ENCODE measurements around the gene GDPD3. TPM values are rescaled to one million over a fixed set of nuclear protein-coding genes. Genes with fewer than 3 reads are reported as not detected.

GDPD3 gene
- total RNA-seq, 2 donors from 2014 or later, result 0.91 to 2.4 TPM

DNA sequence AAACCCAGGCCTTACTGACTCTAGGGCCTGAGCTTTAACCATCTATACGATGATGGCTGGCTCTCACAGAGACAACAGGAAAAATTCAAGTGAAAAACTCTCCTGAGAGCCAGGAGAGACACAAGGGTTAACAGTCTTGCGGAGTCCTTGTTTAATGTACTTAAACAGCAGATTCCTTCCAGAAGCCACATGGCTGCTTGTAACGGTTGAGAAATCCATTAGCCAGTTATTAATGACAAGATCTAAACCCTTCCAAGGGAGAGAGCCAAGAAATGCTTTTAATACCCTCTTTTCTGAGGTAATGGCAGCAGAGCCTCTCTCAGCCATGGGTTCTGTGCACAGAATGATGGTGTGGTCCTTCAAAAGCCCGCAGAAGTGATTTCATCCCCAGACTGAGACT is 53.0 kb downstream of the GDPD3 start:
- DNase-seq (ENCODE audit: low spot score), result no peak
- no peak overlapping the region for H3K4me3 ChIP-seq
- peaks cover 12% of the 10 kb centered on the region for H3K4me1 ChIP-seq (replicated peaks)
- no peaks in the 10 kb centered on the region for H3K9me3 ChIP-seq
- 64% methylated on average over 4 of the region's 4 CpGs for WGBS
- intact Hi-C loops (cut with DNase I), result loop anchor here (10.0 kb wide), 1 partner anchor 594 kb away; the partner anchor contains the start of genes FBRS and PRR14
- peak overlapping the region in 1 of 2 donors; percentile 4 for H3K27ac ChIP-seq
- TF ChIP-seq, protein P1, sequence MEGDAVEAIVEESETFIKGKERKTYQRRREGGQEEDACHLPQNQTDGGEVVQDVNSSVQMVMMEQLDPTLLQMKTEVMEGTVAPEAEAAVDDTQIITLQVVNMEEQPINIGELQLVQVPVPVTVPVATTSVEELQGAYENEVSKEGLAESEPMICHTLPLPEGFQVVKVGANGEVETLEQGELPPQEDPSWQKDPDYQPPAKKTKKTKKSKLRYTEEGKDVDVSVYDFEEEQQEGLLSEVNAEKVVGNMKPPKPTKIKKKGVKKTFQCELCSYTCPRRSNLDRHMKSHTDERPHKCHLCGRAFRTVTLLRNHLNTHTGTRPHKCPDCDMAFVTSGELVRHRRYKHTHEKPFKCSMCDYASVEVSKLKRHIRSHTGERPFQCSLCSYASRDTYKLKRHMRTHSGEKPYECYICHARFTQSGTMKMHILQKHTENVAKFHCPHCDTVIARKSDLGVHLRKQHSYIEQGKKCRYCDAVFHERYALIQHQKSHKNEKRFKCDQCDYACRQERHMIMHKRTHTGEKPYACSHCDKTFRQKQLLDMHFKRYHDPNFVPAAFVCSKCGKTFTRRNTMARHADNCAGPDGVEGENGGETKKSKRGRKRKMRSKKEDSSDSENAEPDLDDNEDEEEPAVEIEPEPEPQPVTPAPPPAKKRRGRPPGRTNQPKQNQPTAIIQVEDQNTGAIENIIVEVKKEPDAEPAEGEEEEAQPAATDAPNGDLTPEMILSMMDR (IDR thresholded peaks at IDR 0.05), result no peak
- TF ChIP-seq POLR2AphosphoS5 (IDR thresholded peaks at IDR 0.05) (no peak), POLR2A (IDR thresholded peaks at IDR 0.05) (no peak)
- H3K27me3 ChIP-seq (replicated peaks; ENCODE audit: insufficient read depth), result no peaks in the 10 kb centered on the region
- H3K36me3 ChIP-seq, result no peaks in the 10 kb centered on the region

GRCh38 chr16:30054959-30055553 is 58.3 kb downstream of the GDPD3 start:
- no peaks in the 10 kb centered on the region for H3K36me3 ChIP-seq
- peak; percentile 64 for DNase-seq (ENCODE audit: low spot score)
- TF ChIP-seq POLR2AphosphoS5 (IDR thresholded peaks at IDR 0.05) (peak; percentile 47), POLR2A (IDR thresholded peaks at IDR 0.05) (no peak)
- TF ChIP-seq, protein P1 (IDR thresholded peaks at IDR 0.05), result peak in 1 of 4 experiments; percentile 38
- H3K27ac ChIP-seq, result no peak overlapping the region
- WGBS, result 38% methylated on average over 9 of the region's 10 CpGs
- peaks cover 4% of the 10 kb centered on the region for H3K4me1 ChIP-seq (replicated peaks)
- intact Hi-C loops (cut with DNase I), result no loop called here
- no peak overlapping the region for H3K4me3 ChIP-seq
- no peaks in the 10 kb centered on the region for H3K27me3 ChIP-seq (replicated peaks; ENCODE audit: insufficient read depth)
- H3K9me3 ChIP-seq, result no peaks in the 10 kb centered on the region

Other genes starting within 250 kb of the GDPD3 start
- gene SEZ6L2, start 214.0 kb downstream of the GDPD3 start, total RNA-seq, result 10 to 100 TPM; 60.7 to 62.9 TPM
- 1 to 10 TPM; 1.2 to 5.1 TPM for gene ASPHD1, start 213.0 kb downstream of the GDPD3 start, total RNA-seq
- gene KCTD13, start 187.3 kb downstream of the GDPD3 start, total RNA-seq, result 100 to 1,000 TPM in 1 of 2 donors, 10 to 100 TPM in 1; 15.9 to 134 TPM
- gene TMEM219, start 151.5 kb downstream of the GDPD3 start, total RNA-seq, result 100 to 1,000 TPM; 188 to 218 TPM
- gene TAOK2, start 139.7 kb downstream of the GDPD3 start, total RNA-seq, result 10 to 100 TPM; 43.8 to 97.4 TPM
- 10 to 100 TPM; 10.8 to 22.4 TPM for gene HIRIP3, start 117.9 kb downstream of the GDPD3 start, total RNA-seq
- gene INO80E, start 117.3 kb downstream of the GDPD3 start, total RNA-seq, result 100 to 1,000 TPM in 1 of 2 donors, 10 to 100 TPM in 1; 51.8 to 113 TPM
- 1 to 10 TPM; 3.0 to 6.4 TPM for gene DOC2A, start 102.5 kb downstream of the GDPD3 start, total RNA-seq
- not detected for gene C16orf92, start 90.3 kb downstream of the GDPD3 start, total RNA-seq
- gene TLCD3B, start 82.3 kb downstream of the GDPD3 start, total RNA-seq, result 10 to 100 TPM in 1 of 2 donors, under 1 TPM in 1; 0.46 to 17.2 TPM
- gene ALDOA, start 47.8 kb downstream of the GDPD3 start, total RNA-seq, result 100 to 1,000 TPM; 884 to 943 TPM
- 10 to 100 TPM; 67.8 to 85.4 TPM for gene PPP4C, start 37.5 kb downstream of the GDPD3 start, total RNA-seq
- 1 to 10 TPM; 1.5 to 2.5 TPM for gene TBX6, start 21.6 kb downstream of the GDPD3 start, total RNA-seq
- gene YPEL3, start 17.3 kb downstream of the GDPD3 start, total RNA-seq, result 100 to 1,000 TPM; 150 to 164 TPM
- gene MAPK3, start 9.7 kb upstream of the GDPD3 start, total RNA-seq, result 10 to 100 TPM; 19.0 to 77.4 TPM
- 10 to 100 TPM in 1 of 2 donors, 1 to 10 TPM in 1; 8.9 to 14.7 TPM for gene CORO1A, start 70.1 kb upstream of the GDPD3 start, total RNA-seq
- 100 to 1,000 TPM; 137 to 151 TPM for gene BOLA2B, start 80.1 kb upstream of the GDPD3 start, total RNA-seq
- gene SLX1A, start 80.3 kb upstream of the GDPD3 start, total RNA-seq, result 10 to 100 TPM; 36.8 to 41.3 TPM
- gene SULT1A3, start 85.7 kb upstream of the GDPD3 start, total RNA-seq, result 10 to 100 TPM in 1 of 2 donors, 1 to 10 TPM in 1; 8.8 to 10.2 TPM
- gene NPIPB13, start 134.9 kb upstream of the GDPD3 start, total RNA-seq, result 1 to 10 TPM in 1 of 2 donors, under 1 TPM in 1; 0.82 to 5.8 TPM
- gene CD2BP2, start 241.8 kb upstream of the GDPD3 start, total RNA-seq, result 10 to 100 TPM; 32.9 to 46.4 TPM